HG03571 (cell line): ENCODE data around the gene IGSF21.

Experiments used
- ATAC-seq: cut with Tn5 transposase; IDR thresholded peaks from one replicate; pipeline ENCODE4 v1.9.1; 2021; ENCODE audit not compliant: unreplicated experiment

Gene IGSF21

DNA sequence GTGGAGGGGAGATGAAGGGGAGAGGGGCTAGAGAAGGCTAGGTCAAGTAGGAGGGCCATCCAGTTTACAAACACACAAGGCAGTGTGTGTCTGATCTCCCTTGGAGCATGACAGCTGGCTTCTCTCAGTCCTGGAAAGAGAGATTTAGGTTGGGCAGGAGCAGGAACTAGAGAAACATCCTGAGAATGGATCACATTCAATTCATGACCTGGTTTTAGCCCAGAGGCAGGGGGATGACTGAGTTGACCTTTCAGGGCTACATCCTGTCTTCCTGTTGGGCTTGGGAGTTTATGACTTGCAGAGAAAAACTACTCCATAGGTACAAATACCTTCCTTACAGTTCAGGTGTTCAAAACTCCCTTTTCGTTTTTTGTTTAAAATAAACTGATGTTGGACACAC lies 97.0 kb downstream of the IGSF21 start:
- ATAC-seq, result no peak

DNA sequence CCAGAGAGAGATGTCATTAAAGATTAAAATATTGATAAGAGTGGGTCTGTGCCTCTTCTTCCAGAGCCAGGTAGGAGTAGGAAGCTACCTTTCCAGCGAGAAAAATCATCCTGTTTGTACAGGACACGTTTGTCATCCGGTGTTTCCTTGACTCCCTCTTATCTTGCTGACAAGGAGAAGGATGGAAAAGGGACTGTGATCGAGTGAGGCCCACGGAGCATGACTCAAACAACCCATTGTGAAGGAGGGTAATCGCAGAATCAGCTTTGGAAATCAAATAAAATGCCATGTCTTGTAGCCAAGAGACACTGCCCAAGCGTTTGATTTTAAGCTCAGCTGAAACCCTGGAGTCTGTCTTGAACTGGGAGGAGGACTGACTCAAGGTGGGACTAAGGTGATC lies 97.7 kb downstream of the IGSF21 start:
- no peak for ATAC-seq

DNA sequence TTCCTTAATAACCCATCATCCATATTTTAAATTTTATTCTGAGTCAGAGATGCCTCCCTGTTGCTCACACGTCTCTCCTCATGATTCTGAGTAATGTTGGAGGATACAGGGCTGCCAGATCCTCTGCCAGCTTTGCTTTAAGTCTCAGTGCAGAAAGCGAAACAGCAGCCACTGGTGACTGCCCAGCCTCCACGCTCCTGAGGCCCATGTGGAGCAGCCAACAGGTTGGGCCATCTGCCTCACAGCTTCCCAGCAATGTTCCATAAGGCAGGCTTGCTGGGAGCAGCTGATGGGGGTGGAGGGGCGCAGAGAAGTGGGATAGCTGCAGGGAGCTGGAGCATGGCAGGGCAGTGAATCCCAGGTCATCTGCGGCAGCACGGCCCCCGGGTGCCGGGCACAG lies 104.2 kb downstream of the IGSF21 start:
- no peak for ATAC-seq

GRCh38 chr1:18217398-18218043 lies 109.9 kb downstream of the IGSF21 start:
- ATAC-seq, result no peak

DNA sequence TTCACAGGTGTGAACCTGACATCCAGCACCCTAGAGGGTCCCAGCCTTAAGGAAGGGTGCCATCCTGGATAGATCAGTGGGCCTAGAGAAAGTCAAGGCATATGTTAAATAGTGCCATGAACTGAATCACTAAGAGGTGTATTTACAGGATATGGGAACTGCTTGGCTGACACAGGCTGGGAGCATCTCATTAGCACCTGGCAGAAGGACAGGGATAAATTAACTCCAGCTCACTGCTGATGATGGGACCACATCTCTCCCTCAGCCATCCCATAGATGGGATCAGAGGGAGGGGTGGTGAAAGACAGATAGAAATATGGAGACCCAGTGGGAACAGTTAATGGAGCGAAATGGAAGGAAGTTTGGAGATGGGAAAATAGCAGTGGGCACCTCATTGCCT lies 122.0 kb downstream of the IGSF21 start:
- no peak for ATAC-seq

- ATAC-seq, result no peak
Observed at GRCh38 chr1:18230321-18230720, 122.7 kb downstream of the IGSF21 start.

GRCh38 chr1:18230840-18231239 lies 123.2 kb downstream of the IGSF21 start:
- ATAC-seq, result no peak

GRCh38 chr1:18232052-18232451 lies 124.5 kb downstream of the IGSF21 start:
- ATAC-seq, result no peak

GRCh38 chr1:18233176-18233864 lies 125.7 kb downstream of the IGSF21 start:
- ATAC-seq, result no peak

GRCh38 chr1:18234790-18235242 lies 127.2 kb downstream of the IGSF21 start:
- ATAC-seq, result no peak

- no peak for ATAC-seq
Observed at GRCh38 chr1:18237371-18237770, 129.8 kb downstream of the IGSF21 start.

DNA sequence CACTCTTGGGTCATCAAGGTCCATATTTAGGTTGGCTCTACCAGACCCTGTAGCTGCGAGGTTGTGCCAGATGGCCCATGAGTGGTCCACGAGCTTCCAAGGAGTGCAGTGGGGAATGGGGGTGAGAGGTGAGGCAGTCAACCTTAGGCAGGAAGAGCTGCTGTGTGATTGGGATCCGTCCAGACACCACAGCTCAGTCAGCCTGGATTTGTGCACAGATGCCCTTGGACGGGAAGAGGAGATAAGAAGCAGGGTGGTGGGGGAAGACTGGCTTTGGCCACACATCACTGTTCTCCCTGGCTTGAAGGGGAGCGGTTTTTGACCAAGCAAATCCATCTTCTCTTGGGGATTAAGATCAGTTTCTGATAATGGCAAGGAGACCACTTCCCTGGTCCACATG lies 130.6 kb downstream of the IGSF21 start:
- no peak for ATAC-seq

DNA sequence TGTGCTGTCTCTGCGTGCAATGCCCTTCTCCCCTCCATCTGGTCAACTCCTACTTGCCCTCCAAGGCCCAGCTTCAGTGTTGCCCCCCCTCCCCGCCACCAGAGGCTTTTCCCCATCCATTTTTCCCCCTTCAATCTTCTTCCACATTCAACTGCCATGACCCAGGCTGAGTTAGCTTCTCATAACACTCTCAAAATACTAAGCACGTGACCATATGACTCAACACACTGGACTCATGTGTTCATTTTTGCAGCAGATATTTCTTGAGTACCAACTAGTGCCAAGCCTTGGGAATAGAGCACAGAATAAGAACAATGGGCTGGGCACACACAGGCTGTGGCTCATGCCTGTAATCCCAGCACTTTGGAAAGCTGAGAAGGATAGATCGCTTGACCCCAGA lies 132.1 kb downstream of the IGSF21 start:
- no peak for ATAC-seq

- no peak for ATAC-seq
Observed at GRCh38 chr1:18240906-18241305, 133.3 kb downstream of the IGSF21 start.

DNA sequence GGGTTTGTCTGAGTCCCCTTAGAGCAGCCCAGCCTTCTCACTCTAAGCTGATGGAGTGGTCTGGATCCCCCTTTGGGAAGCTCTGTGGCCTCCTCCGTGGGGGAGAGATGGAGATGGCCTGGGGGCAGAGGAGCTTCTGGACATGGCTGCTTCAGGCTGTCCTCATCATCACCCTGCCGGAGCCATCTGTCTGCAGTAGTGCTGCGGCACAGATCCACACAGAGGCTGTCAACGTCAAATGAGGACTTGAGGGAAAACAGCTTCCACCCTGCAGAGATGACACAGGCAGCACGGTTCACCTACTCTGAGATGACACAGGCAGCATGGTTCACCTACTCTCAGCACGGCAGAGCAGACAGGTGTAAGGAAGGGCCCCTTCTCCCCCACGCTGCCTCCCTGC lies 134.3 kb downstream of the IGSF21 start:
- ATAC-seq, result no peak

- no peak for ATAC-seq
Observed at GRCh38 chr1:18243503-18244175, 136.0 kb downstream of the IGSF21 start.

GRCh38 chr1:18244762-18245161 lies 137.2 kb downstream of the IGSF21 start:
- no peak for ATAC-seq

- no peak for ATAC-seq
Observed at GRCh38 chr1:18245647-18246046, 138.0 kb downstream of the IGSF21 start.

DNA sequence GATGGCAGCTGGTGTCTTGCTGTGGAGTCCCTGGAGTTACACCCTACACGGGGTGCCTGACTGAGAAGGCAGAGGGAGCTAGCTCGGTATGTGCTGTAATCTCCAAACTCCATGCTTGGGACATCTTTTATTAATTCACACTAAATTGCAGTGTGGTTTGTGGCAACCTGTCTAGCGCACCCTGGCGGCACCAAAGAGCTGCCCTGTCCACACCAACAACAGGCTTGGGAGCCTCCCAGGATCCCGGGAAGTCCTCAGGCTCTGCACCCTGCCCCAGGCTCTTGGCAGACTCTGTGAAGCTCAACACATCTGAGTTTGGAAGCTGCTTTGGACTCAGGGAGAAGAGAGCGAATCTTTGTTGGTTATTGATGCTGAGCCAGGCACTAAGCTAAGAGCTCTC lies 138.9 kb downstream of the IGSF21 start:
- ATAC-seq, result no peak

- no peak for ATAC-seq
Observed at GRCh38 chr1:18247151-18247550, 139.6 kb downstream of the IGSF21 start.

DNA sequence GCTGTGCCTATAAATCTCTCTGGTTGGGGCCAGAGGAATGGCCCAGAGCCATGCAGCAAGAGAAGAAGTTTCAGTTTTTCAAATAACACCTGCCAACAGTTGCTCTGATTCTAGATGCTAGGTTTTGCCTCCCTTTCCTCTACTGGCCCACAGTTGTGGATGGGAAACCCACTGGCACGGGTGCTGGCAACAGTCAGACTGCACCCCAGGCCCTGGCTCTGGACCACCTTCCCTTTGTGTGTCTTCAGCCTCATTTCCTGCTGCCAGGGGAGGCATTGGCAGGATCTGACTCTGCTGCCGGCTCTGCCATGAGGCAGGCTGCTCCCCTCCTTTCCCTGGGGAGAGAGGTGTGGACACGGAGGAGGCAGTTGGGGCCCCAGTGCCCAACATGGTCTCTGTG lies 142.0 kb downstream of the IGSF21 start:
- ATAC-seq, result no peak

DNA sequence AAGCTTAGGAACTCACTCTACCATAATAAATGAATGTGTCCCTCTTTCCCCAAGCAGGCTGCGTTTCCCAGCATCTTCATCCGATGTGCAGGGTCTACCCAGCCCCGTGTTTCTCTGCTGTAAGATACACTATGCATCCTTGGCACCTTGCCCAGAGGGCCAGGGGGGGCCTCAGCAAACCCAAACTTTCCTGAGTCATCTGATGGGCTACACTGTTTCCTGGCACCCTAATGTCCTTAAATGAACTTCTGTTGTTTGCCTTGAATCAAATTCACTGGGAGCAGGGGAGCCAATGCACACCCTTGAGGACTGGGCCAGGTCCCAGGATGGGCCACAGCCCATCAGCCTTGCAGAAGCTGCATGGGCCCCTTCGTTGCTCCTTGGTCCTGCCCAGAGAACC lies 145.5 kb downstream of the IGSF21 start:
- ATAC-seq, result no peak
